ENCODE measurements around the gene DNAH10. TPM values are rescaled to one million over a fixed set of nuclear protein-coding genes. Genes with fewer than 3 reads are reported as not detected.

DNAH10 gene
- total RNA-seq, 1 experiment from 2014 or later: 0.17 TPM

- no peak overlapping the region for H3T11ph ChIP-seq (ENCODE audit: low read length)
- H3K23me2 ChIP-seq (ENCODE audit: insufficient read length, low read depth, low read length, poor library complexity, severe bottlenecking): no peaks in the 10 kb centered on the region
- no peak overlapping the region for H3K27ac Mint-ChIP-seq
- no peak overlapping the region for H3K4me2 ChIP-seq (ENCODE audit: insufficient read depth, insufficient read length, low read length)
- H2BK20ac ChIP-seq (ENCODE audit: low read depth, low read length, poor library complexity, severe bottlenecking): no peak overlapping the region
- H3K23ac ChIP-seq (ENCODE audit: insufficient read length, low read depth, low read length): no peak overlapping the region
- H4K20me1 ChIP-seq (ENCODE audit: control insufficient read depth, insufficient read depth, insufficient read length): no peaks in the 10 kb centered on the region
- no peak overlapping the region for H3K9ac ChIP-seq (ENCODE audit: extremely low read depth, insufficient read length, low read length)
- no CpG with 5 or more reads among the region's 10 CpGs for WGBS (ENCODE audit: extremely low coverage, insufficient read length, low lambda C conversion rate)
- H3K56ac ChIP-seq (ENCODE audit: insufficient read length, low read depth, low read length): no peak overlapping the region
- no peak overlapping the region for H3K18ac ChIP-seq (ENCODE audit: insufficient read length, low read depth, low read length)
- H2BK12ac ChIP-seq (ENCODE audit: insufficient read length, low read depth, low read length): no peak overlapping the region
- H2BK15ac ChIP-seq (ENCODE audit: low read depth, low read length): no peak overlapping the region
- H3K9me3 ChIP-seq (ENCODE audit: control insufficient read depth, low read depth, low read length): no peaks in the 10 kb centered on the region
- H3K9me3 Mint-ChIP-seq: no peaks in the 10 kb centered on the region; a peak in 1 of 5 replicates
- no peak for DNase-seq
- H2AK5ac ChIP-seq (ENCODE audit: insufficient read length, low read length): no peak overlapping the region
- H2BK120ac ChIP-seq (ENCODE audit: low read depth, low read length, poor library complexity, severe bottlenecking): no peak overlapping the region
- H3K79me2 ChIP-seq (ENCODE audit: insufficient read depth, low read length): no peaks in the 10 kb centered on the region
- H2AFZ ChIP-seq (ENCODE audit: low read length): no peak overlapping the region
- no peak overlapping the region for H3K4ac ChIP-seq (ENCODE audit: low read depth, low read length)
- H3K36me3 Mint-ChIP-seq (ENCODE audit: insufficient read depth in 1 of 3, low read depth in 3 of 3): no peaks in the 10 kb centered on the region
- no peaks in the 10 kb centered on the region for H3K4me1 Mint-ChIP-seq
- no peak overlapping the region for H4K91ac ChIP-seq (ENCODE audit: insufficient read length, low read depth, low read length)
- H3K27me3 ChIP-seq (ENCODE audit: insufficient read depth, low read length): no peaks in the 10 kb centered on the region
- H3K27ac ChIP-seq (ENCODE audit: insufficient read length, low read depth, low read length): no peak overlapping the region
- no peak overlapping the region for H2BK5ac ChIP-seq (ENCODE audit: insufficient read length, low read length)
- H3K79me1 ChIP-seq (ENCODE audit: insufficient read depth, low read depth, low read length, poor library complexity, severe bottlenecking): no peaks in the 10 kb centered on the region
- no peak overlapping the region for H3K14ac ChIP-seq (ENCODE audit: insufficient read depth, low read length)
- TF ChIP-seq CTCF (conservative IDR thresholded peaks at IDR 0.05): no peak
- no peak overlapping the region for H4K5ac ChIP-seq (ENCODE audit: insufficient read length, low read depth, low read length)
- H4K8ac ChIP-seq (replicated peaks; ENCODE audit: insufficient read length, low read depth, low read length): no peak overlapping the region
- peaks cover 87% of the 10 kb centered on the region for H3K27me3 Mint-ChIP-seq (ENCODE audit: low read depth)
- H3K4me1 ChIP-seq (ENCODE audit: insufficient read depth, low read length): no peaks in the 10 kb centered on the region
- H3K4me3 Mint-ChIP-seq: no peak overlapping the region
These were observed 106.7 kb downstream of the DNAH10 start for GRCh38 chr12:123868791-123869190.

All from H9 (cell line).